GM12891 (cell line): ENCODE data around the gene TMEM50A.
"Not testable (repeated sequence)": the region's sequence is repeated elsewhere in the genome, so short reads cannot be mapped to it uniquely, and the experiment has no call there.

ENCODE experiments used
- POLR2A ChIP-seq: IDR thresholded peaks from 2 replicates; pipeline ENCODE4 v1.6.1; 2011; ENCODE audit warnings: low read depth, low read length, control low read depth
- POLR2AphosphoS5 ChIP-seq: IDR thresholded peaks from 2 replicates; pipeline ENCODE4 v1.6.1; 2011; ENCODE audit warnings: low read depth, low read length, control low read depth

DNA sequence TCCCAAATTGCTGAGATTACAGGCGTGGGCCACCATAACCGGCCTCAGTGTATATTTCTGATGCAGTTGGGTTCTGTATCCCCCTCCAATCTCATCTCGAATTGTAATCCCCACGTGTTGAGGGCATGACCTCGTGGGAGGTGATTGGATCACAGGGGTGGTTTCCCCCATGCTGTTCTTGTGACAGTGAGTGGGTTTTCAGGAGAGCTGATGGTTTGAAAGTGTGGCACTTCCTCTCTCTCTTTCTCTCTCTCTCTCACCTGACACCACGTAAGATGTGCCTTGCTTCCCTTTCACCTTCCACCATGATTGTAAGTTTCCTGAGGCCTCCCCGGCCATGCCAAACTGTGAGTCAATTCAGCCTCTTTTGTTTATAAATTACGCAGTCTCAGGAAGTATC, 41.6 kb upstream of the TMEM50A start:
- TF ChIP-seq POLR2A, POLR2AphosphoS5: not testable (repeated sequence)
